ENCODE measurements around the gene RNF130.
"Not testable (repeated sequence)": the region's sequence is repeated elsewhere in the genome, so short reads cannot be mapped to it uniquely, and the experiment has no call there.

RNF130 gene

GRCh38 chr5:180102636-180103035 lies 31.1 kb upstream of the RNF130 start:
- DNase-seq = no peak

- DNase-seq = no peak
Observed at GRCh38 chr5:180101451-180102105, 30.0 kb upstream of the RNF130 start.

GRCh38 chr5:180100621-180101450 lies 29.3 kb upstream of the RNF130 start:
- DNase-seq = no peak

GRCh38 chr5:180099733-180100611 lies 28.4 kb upstream of the RNF130 start:
- DNase-seq = no peak

- no peak for DNase-seq
Observed at GRCh38 chr5:180098991-180099732, 27.6 kb upstream of the RNF130 start.

GRCh38 chr5:180098526-180098925 lies 27.0 kb upstream of the RNF130 start:
- DNase-seq = no peak

GRCh38 chr5:180097926-180098325 lies 26.4 kb upstream of the RNF130 start:
- no peak for DNase-seq

- DNase-seq = no peak
Observed at GRCh38 chr5:180097163-180097894, 25.8 kb upstream of the RNF130 start.

GRCh38 chr5:180096616-180097015 lies 25.1 kb upstream of the RNF130 start:
- DNase-seq = no peak

GRCh38 chr5:180095545-180095944 lies 24.0 kb upstream of the RNF130 start:
- no peak for DNase-seq

GRCh38 chr5:180093651-180094382 lies 22.3 kb upstream of the RNF130 start:
- DNase-seq = no peak

- no peak for DNase-seq
Observed at GRCh38 chr5:180093241-180093640, 21.7 kb upstream of the RNF130 start.

GRCh38 chr5:180090769-180091546 lies 19.4 kb upstream of the RNF130 start:
- no peak for DNase-seq

GRCh38 chr5:180090098-180090768 lies 18.7 kb upstream of the RNF130 start:
- DNase-seq = peak; percentile 83

GRCh38 chr5:180089628-180090027 lies 18.1 kb upstream of the RNF130 start:
- DNase-seq = not testable (repeated sequence)

GRCh38 chr5:180088561-180088960 lies 17.0 kb upstream of the RNF130 start:
- DNase-seq = no peak

- DNase-seq = no peak
Observed at GRCh38 chr5:180086816-180087399, 15.3 kb upstream of the RNF130 start.

- peak; percentile 22 for DNase-seq
Observed at GRCh38 chr5:180085837-180086236, 14.3 kb upstream of the RNF130 start.

All from CD4-positive, alpha-beta T cell treated with Interleukin-12 subunit alpha and Interleukin-12 subunit beta, for 1 hour (primary cell).